ENCODE results near the gene FADS3. TPM values are rescaled to one million over a fixed set of nuclear protein-coding genes. Genes with fewer than 3 reads are reported as not detected.

Gene FADS3
- total and polyA plus RNA-seq, 2 of the 4 experiments (the other 2 are of a cell fraction), result 54.5 to 110 TPM

- Histone ChIP-seq H2AFZ (replicated peaks; ENCODE audit: low read length, poor library complexity) (no peak overlapping the region), H3K4me2 (ENCODE audit: low read depth, low read length) (no peak overlapping the region), H3K9ac (ENCODE audit: low read depth, low read length) (no peak overlapping the region), H3K56ac (ENCODE audit: extremely low read depth, insufficient read depth, low read length) (no peak overlapping the region), H2AK9ac (replicated peaks; ENCODE audit: low read depth, low read length, poor library complexity) (no peak overlapping the region), H4K5ac (ENCODE audit: low read depth, low read length) (no peak overlapping the region), H3K79me1 (ENCODE audit: low read depth in 1 of 2, low read length in 2 of 2) (0 out of 4 replicates have a peak, but pooled peaks cover 0 to 2% of the 10 kb centered on the region in 2 experiments), H3K36me3 (ENCODE audit: control insufficient read depth, insufficient read depth, low read length) (peaks cover 24% of the 10 kb centered on the region), H3K9me1 (ENCODE audit: insufficient read depth, low read length) (0 out of 2 replicates have a peak, but pooled peaks cover 4% of the 10 kb centered on the region), H4K91ac (ENCODE audit: insufficient read depth, low read depth, low read length) (no peak overlapping the region), H3K18ac (ENCODE audit: low read depth, low read length) (no peak overlapping the region), H2BK120ac (ENCODE audit: low read depth, low read length) (no peak overlapping the region), H3K14ac (replicated peaks; ENCODE audit: low read depth, low read length) (no peak overlapping the region), H3K27ac (ENCODE audit: insufficient read depth, low read length) (no peak overlapping the region), H3K4me1 (ENCODE audit: control insufficient read depth, insufficient read depth, low read length) (peaks cover 2% of the 10 kb centered on the region), H3K23ac (ENCODE audit: low read depth, low read length) (no peak overlapping the region), H3K27me3 (ENCODE audit: control insufficient read depth, insufficient read depth, low read length) (no peaks in the 10 kb centered on the region), H2AK5ac (ENCODE audit: low read depth, low read length) (no peak overlapping the region), H2BK5ac (ENCODE audit: low read depth, low read length, poor library complexity, severe bottlenecking) (no peak overlapping the region), H3K9me3 (ENCODE audit: control insufficient read depth, insufficient read depth, low read length) (no peaks in the 10 kb centered on the region), H2BK15ac (ENCODE audit: low read depth, low read length) (no peak overlapping the region), H3K4ac (ENCODE audit: low read depth, low read length) (no peak overlapping the region), H4K8ac (ENCODE audit: low read depth in 2 of 2, low read length in 2 of 2) (no peak overlapping the region), H3K4me3 (ENCODE audit: insufficient read depth, low read depth, low read length) (no peak overlapping the region), H2BK20ac (ENCODE audit: low read depth, low read length) (no peak overlapping the region), H4K20me1 (ENCODE audit: insufficient read depth, low read length) (no peaks in the 10 kb centered on the region; the same call in 1 of the 2 replicates)
- no TSS peak for BruUV-seq (replicated peaks)
- no peak for TF ChIP-seq POLR2A (IDR thresholded peaks at IDR 0.05; ENCODE audit: low read depth, low read length)
- TF ChIP-seq NFE2L2 (IDR thresholded peaks at IDR 0.05; ENCODE audit: low read depth, low read length), result no peak
- no peak for TF ChIP-seq RAD21 (IDR thresholded peaks at IDR 0.05; ENCODE audit: low read length)
- TF ChIP-seq, protein P1, sequence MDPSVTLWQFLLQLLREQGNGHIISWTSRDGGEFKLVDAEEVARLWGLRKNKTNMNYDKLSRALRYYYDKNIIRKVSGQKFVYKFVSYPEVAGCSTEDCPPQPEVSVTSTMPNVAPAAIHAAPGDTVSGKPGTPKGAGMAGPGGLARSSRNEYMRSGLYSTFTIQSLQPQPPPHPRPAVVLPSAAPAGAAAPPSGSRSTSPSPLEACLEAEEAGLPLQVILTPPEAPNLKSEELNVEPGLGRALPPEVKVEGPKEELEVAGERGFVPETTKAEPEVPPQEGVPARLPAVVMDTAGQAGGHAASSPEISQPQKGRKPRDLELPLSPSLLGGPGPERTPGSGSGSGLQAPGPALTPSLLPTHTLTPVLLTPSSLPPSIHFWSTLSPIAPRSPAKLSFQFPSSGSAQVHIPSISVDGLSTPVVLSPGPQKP (IDR thresholded peaks at IDR 0.05; ENCODE audit: borderline replicate concordance, low read depth, low read length), result no peak
- TF ChIP-seq RCOR1 (IDR thresholded peaks at IDR 0.05; ENCODE audit: insufficient replicate concordance, low read length), result no peak
- TF ChIP-seq SMC3 (IDR thresholded peaks at IDR 0.05; ENCODE audit: low read depth, low read length), result no peak
- TF ChIP-seq, protein P2, sequence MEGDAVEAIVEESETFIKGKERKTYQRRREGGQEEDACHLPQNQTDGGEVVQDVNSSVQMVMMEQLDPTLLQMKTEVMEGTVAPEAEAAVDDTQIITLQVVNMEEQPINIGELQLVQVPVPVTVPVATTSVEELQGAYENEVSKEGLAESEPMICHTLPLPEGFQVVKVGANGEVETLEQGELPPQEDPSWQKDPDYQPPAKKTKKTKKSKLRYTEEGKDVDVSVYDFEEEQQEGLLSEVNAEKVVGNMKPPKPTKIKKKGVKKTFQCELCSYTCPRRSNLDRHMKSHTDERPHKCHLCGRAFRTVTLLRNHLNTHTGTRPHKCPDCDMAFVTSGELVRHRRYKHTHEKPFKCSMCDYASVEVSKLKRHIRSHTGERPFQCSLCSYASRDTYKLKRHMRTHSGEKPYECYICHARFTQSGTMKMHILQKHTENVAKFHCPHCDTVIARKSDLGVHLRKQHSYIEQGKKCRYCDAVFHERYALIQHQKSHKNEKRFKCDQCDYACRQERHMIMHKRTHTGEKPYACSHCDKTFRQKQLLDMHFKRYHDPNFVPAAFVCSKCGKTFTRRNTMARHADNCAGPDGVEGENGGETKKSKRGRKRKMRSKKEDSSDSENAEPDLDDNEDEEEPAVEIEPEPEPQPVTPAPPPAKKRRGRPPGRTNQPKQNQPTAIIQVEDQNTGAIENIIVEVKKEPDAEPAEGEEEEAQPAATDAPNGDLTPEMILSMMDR (conservative IDR thresholded peaks at IDR 0.05; ENCODE audit: low read depth, low read length), result no peak
- TF ChIP-seq, protein P3, sequence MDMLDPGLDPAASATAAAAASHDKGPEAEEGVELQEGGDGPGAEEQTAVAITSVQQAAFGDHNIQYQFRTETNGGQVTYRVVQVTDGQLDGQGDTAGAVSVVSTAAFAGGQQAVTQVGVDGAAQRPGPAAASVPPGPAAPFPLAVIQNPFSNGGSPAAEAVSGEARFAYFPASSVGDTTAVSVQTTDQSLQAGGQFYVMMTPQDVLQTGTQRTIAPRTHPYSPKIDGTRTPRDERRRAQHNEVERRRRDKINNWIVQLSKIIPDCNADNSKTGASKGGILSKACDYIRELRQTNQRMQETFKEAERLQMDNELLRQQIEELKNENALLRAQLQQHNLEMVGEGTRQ (IDR thresholded peaks at IDR 0.05; ENCODE audit: low read depth, low read length), result no peak
- no peak for TF ChIP-seq MAZ (IDR thresholded peaks at IDR 0.05; ENCODE audit: borderline replicate concordance, low read depth, low read length)
- TF ChIP-seq RFX5 (IDR thresholded peaks at IDR 0.05; ENCODE audit: low read depth, low read length), result no peak
- no peak for TF ChIP-seq BHLHE40 (IDR thresholded peaks at IDR 0.05; ENCODE audit: low read depth, low read length)
- no peak for TF ChIP-seq MAFK (IDR thresholded peaks at IDR 0.05; ENCODE audit: low read depth, low read length)
- TF ChIP-seq FOS (IDR thresholded peaks at IDR 0.05; ENCODE audit: low read depth, low read length), result no peak
- TF ChIP-seq MXI1 (IDR thresholded peaks at IDR 0.05; ENCODE audit: borderline replicate concordance, low read depth, low read length), result no peak
- TF ChIP-seq CHD1 (IDR thresholded peaks at IDR 0.05; ENCODE audit: low read depth, low read length), result no peak
- no peak for TF ChIP-seq CEBPB (IDR thresholded peaks at IDR 0.05; ENCODE audit: low read depth, low read length)
- ATAC-seq (ENCODE audit: low read depth), result no peak
- CTCF ChIA-PET, result interaction anchor here (0.9 kb wide), 1 partner anchor 50 kb away, joined by 3 read pairs; no protein-coding TSS in a partner anchor
- dilution Hi-C loops (cut with HindIII; ENCODE audit: low sequenced_read_pairs, unreplicated experiment), result no loop called here
- intact Hi-C loops (cut with micrococcal nuclease), result loop anchor here (5.0 kb wide), 1 partner anchor 503 kb away; no protein-coding TSS in a partner anchor
- POLR2A ChIA-PET (ENCODE audit: unreplicated experiment), result interaction anchor here (0.6 kb wide), 1 partner anchor 232 kb away, joined by 4 read pairs; no protein-coding TSS in a partner anchor
- no peak for DNase-seq
- in situ Hi-C loops (cut with MboI; ENCODE audit: low sequenced_read_pairs), result loop anchor here (25.0 kb wide), 1 partner anchor 438 kb away; no protein-coding TSS in a partner anchor
- WGBS, 2 experiments (ENCODE audit: extremely low coverage in 2 of 2, insufficient read length in 1 of 2), result 92% methylated on average over 8 of the region's 12 CpGs; no CpG with 5 or more reads in 1 of the 2 experiments
Measured at GRCh38 chr11:61874377-61874809, 17.0 kb downstream of the FADS3 start.
